Measurements from ENCODE around the gene MYF5.

Gene MYF5

GRCh38 chr12:80692114-80692513, 24.6 kb upstream of the MYF5 start:
- Mint-ChIP-seq H3K9me3 (peaks cover 1% of the 10 kb centered on the region), H3K27ac (no peak overlapping the region), H3K36me3 (ENCODE audit: low read depth) (no peaks in the 10 kb centered on the region), H3K27me3 (ENCODE audit: low read depth) (no peaks in the 10 kb centered on the region), H3K4me3 (no peak overlapping the region), H3K4me1 (no peaks in the 10 kb centered on the region)
- TF ChIP-seq CTCF (IDR thresholded peaks at IDR 0.05; ENCODE audit: unreplicated experiment in 3 of 3) = no peak

- TF ChIP-seq CTCF (IDR thresholded peaks at IDR 0.05; ENCODE audit: unreplicated experiment in 3 of 3) = no peak
- Mint-ChIP-seq H3K27ac (peak overlapping the region; percentile 71 to 79 (median 73)), H3K4me1 (peaks cover 35% of the 10 kb centered on the region), H3K27me3 (ENCODE audit: low read depth) (no peaks in the 10 kb centered on the region), H3K4me3 (no peak overlapping the region), H3K36me3 (ENCODE audit: low read depth) (no peaks in the 10 kb centered on the region), H3K9me3 (no peaks in the 10 kb centered on the region)
Measured at GRCh38 chr12:80697270-80697887, 19.3 kb upstream of the MYF5 start.

GRCh38 chr12:80698256-80698655, 18.5 kb upstream of the MYF5 start:
- Mint-ChIP-seq H3K27me3 (ENCODE audit: low read depth) (no peaks in the 10 kb centered on the region), H3K9me3 (no peaks in the 10 kb centered on the region), H3K4me1 (peaks cover 44% of the 10 kb centered on the region), H3K36me3 (ENCODE audit: low read depth) (no peaks in the 10 kb centered on the region), H3K27ac (peak overlapping the region; percentile 37 to 49 (median 42)), H3K4me3 (peak overlapping the region in 1 of 3 experiments; percentile 54)
- TF ChIP-seq CTCF (IDR thresholded peaks at IDR 0.05; ENCODE audit: unreplicated experiment in 3 of 3) = no peak

GRCh38 chr12:80698847-80699542, 17.7 kb upstream of the MYF5 start:
- H3K9me3 Mint-ChIP-seq = no peaks in the 10 kb centered on the region
- peak overlapping the region in 1 of 3 experiments; percentile 6 for H3K4me3 Mint-ChIP-seq
- H3K36me3 Mint-ChIP-seq (ENCODE audit: low read depth) = no peaks in the 10 kb centered on the region
- peaks cover 47% of the 10 kb centered on the region for H3K4me1 Mint-ChIP-seq
- H3K27ac Mint-ChIP-seq = peak overlapping the region; percentile 11 to 56 (median 49)
- H3K27me3 Mint-ChIP-seq (ENCODE audit: low read depth) = no peaks in the 10 kb centered on the region
- TF ChIP-seq CTCF (IDR thresholded peaks at IDR 0.05; ENCODE audit: unreplicated experiment in 3 of 3) = no peak

- Mint-ChIP-seq H3K36me3 (ENCODE audit: low read depth) (no peaks in the 10 kb centered on the region), H3K27me3 (ENCODE audit: low read depth) (no peaks in the 10 kb centered on the region), H3K4me3 (no peak overlapping the region), H3K9me3 (no peaks in the 10 kb centered on the region), H3K4me1 (peaks cover 47% of the 10 kb centered on the region), H3K27ac (peak overlapping the region in 1 of 3 experiments; percentile 19)
- TF ChIP-seq CTCF (IDR thresholded peaks at IDR 0.05; ENCODE audit: unreplicated experiment in 3 of 3) = no peak
Measured at GRCh38 chr12:80700327-80700726, 16.4 kb upstream of the MYF5 start.

GRCh38 chr12:80701388-80701787, 15.3 kb upstream of the MYF5 start:
- Mint-ChIP-seq H3K4me3 (no peak overlapping the region), H3K9me3 (no peaks in the 10 kb centered on the region), H3K36me3 (ENCODE audit: low read depth) (no peaks in the 10 kb centered on the region), H3K4me1 (peaks cover 51% of the 10 kb centered on the region), H3K27me3 (ENCODE audit: low read depth) (peaks cover 1% of the 10 kb centered on the region), H3K27ac (no peak overlapping the region)
- TF ChIP-seq CTCF (IDR thresholded peaks at IDR 0.05; ENCODE audit: unreplicated experiment in 3 of 3) = no peak
